ENCODE measurements around the gene ME2.

DNA sequence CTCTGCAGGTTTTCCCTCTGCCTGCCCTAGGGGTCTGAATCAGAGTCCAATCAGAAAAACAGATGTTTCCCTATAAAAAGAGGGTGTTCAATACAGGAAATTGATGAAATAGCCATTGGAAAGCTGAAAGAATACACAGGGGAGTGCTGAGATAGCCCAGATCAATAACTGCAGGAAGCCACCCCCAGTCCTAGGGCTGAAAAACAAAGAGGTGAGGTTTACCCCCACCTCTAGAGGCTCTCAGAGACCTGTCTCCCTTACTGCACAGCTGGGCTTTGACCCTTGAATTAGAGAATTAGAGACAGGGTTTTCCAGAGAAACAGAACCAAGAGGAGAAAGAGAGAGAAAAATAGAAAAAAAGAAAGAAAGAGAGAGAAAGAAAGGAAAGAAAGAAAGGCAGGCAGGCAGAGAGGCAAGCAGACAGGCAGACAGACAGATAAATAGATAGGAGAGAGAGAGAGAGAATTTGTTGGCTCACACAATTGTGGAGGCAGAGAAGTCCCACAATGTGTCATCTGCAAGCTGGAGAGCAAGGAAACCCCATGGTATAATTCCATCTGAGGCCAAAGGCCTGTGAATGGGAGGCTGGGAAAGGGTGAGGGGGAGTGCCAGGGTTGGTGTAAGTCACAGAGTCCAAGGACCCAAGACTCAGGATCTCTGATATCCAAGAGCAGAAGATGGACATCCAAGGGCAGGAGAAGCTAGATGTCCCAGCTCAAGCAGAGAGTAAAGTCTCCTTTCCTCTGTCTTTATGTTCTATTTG is 18.9 kb upstream of the ME2 start:
- TF ChIP-seq, protein P1, sequence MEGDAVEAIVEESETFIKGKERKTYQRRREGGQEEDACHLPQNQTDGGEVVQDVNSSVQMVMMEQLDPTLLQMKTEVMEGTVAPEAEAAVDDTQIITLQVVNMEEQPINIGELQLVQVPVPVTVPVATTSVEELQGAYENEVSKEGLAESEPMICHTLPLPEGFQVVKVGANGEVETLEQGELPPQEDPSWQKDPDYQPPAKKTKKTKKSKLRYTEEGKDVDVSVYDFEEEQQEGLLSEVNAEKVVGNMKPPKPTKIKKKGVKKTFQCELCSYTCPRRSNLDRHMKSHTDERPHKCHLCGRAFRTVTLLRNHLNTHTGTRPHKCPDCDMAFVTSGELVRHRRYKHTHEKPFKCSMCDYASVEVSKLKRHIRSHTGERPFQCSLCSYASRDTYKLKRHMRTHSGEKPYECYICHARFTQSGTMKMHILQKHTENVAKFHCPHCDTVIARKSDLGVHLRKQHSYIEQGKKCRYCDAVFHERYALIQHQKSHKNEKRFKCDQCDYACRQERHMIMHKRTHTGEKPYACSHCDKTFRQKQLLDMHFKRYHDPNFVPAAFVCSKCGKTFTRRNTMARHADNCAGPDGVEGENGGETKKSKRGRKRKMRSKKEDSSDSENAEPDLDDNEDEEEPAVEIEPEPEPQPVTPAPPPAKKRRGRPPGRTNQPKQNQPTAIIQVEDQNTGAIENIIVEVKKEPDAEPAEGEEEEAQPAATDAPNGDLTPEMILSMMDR (IDR thresholded peaks at IDR 0.05; ENCODE audit: low read length) = no peak
- TF ChIP-seq EZH2 (IDR thresholded peaks at IDR 0.05; ENCODE audit: borderline replicate concordance, low read length) = no peak
